Right cardiac atrium (tissue), 5 donors: ENCODE results near the gene FLT1. TPM values are rescaled to one million over a fixed set of nuclear protein-coding genes. Genes with fewer than 3 reads are reported as not detected.

Source experiments
- ATAC-seq, 2 donors: fragments of 200-7000 bp; cut with Tn5 transposase; one replicate each; pipeline versions ENCODE4 v1.8.0 to v1.9.1; 2020; ENCODE audit warnings: moderate library complexity in 2 of 2, mild to moderate bottlenecking in 1 of 2
- DNase-seq, 3 donors: peaks; one replicate each; pipeline ENCODE4 v3.0.0-alpha.2; 2020
- H3K27ac ChIP-seq: one replicate; pipeline ENCODE4 v1.5.1; 2013; ENCODE audit warnings: mild to moderate bottlenecking, low read length, control low read depth, moderate library complexity
- H3K27me3 ChIP-seq: one replicate; pipeline ENCODE4 v1.6.1; 2013; ENCODE audit not compliant: control insufficient read depth, insufficient read depth
- H3K4me1 ChIP-seq: one replicate; pipeline ENCODE4 v1.6.1; 2013; ENCODE audit warnings: low read length; ENCODE audit not compliant: control insufficient read depth, insufficient read depth
- H3K4me3 ChIP-seq: one replicate; pipeline ENCODE4 v1.5.1; 2013; ENCODE audit warnings: low read length, control low read depth
- H3K9me3 ChIP-seq: one replicate; pipeline ENCODE4 v1.6.1; 2013; ENCODE audit warnings: low read length; ENCODE audit not compliant: control insufficient read depth
- WGBS: extraction: QIAGEN DNeasy Blood & Tissue Kit; methylation state at CpG from one replicate; pipeline ENCODE4 v1.1.7; 2013; 5-methylcytosine and 5-hydroxymethylcytosine counted together
- intact Hi-C, 4 donors: fragments of 100-400 bp; cut with DNase I; formaldehyde crosslinking; loops; one replicate each; pipeline versions ENCODE4 v1.11.0 to v1.14.0; 2022 to 2023
- polyA plus RNA-seq: library from polyadenylated mRNA; stranded (reverse); fragments of 200-250 nt; gene quantifications from one replicate; pipeline ENCODE4 v1.2.3, GENCODE V29; 2013
- total RNA-seq, 4 donors: library from RNA; stranded (reverse); fragmentation: NEBNext Ultra II Directional; extraction: Animal tissue kit (Norgen Biotek cat#: 25700); gene quantifications; one replicate each; pipeline ENCODE4 v1.2.1, GENCODE V29; 2021
- donor health status: healthy with polysubstance abuse.
- donor health status: DM: no; HTN: yes; CAD: no.
- donor health status: DM: no; HTN: no; CAD: no.
- donor health status: DM: no; HTN: yes; CAD: no; lungs with severe emphysema.
- donor health status: DM: yes; HTN: yes; CAD: no.

The FLT1 gene
- total and polyA plus RNA-seq, 5 donors: 24.9 to 53.4 (median 37.5) TPM

- DNase-seq (no peak), ATAC-seq (no peak)
- WGBS: 50% methylated on average over 3 of the region's 3 CpGs
- Histone ChIP-seq H3K4me3 (no peak overlapping the region), H3K27me3 (no peaks in the 10 kb centered on the region), H3K9me3 (no peaks in the 10 kb centered on the region), H3K27ac (no peak overlapping the region), H3K4me1 (peaks cover 2% of the 10 kb centered on the region)
- intact Hi-C loops: loop anchor here in 1 of 4 donors (10.0 kb wide), 1 partner anchor 109 kb away; no protein-coding TSS in a partner anchor
Measured at GRCh38 chr13:28463481-28463880, 31.4 kb downstream of the FLT1 start.

GRCh38 chr13:28459911-28460310 lies 35.0 kb downstream of the FLT1 start:
- intact Hi-C loops: loop anchor here in 1 of 4 donors (10.0 kb wide), 1 partner anchor 105 kb away; no protein-coding TSS in a partner anchor
- Histone ChIP-seq H3K27ac (no peak overlapping the region), H3K4me3 (no peak overlapping the region), H3K27me3 (no peaks in the 10 kb centered on the region), H3K9me3 (no peaks in the 10 kb centered on the region), H3K4me1 (no peaks in the 10 kb centered on the region)
- ATAC-seq (no peak), DNase-seq (no peak)
- WGBS: 98% methylated on average over 4 of the region's 4 CpGs

- WGBS: 63% methylated on average over 2 of the region's 2 CpGs
- Histone ChIP-seq H3K4me3 (no peak overlapping the region), H3K27ac (no peak overlapping the region), H3K9me3 (no peaks in the 10 kb centered on the region), H3K4me1 (no peaks in the 10 kb centered on the region), H3K27me3 (no peaks in the 10 kb centered on the region)
- DNase-seq: no peak
- intact Hi-C loops: no loop called here
- ATAC-seq: no peak
Measured at GRCh38 chr13:28458608-28459007, 36.3 kb downstream of the FLT1 start.

- intact Hi-C loops: no loop called here
- H3K9me3 ChIP-seq: no peaks in the 10 kb centered on the region
- H3K27me3 ChIP-seq: no peaks in the 10 kb centered on the region
- no peak overlapping the region for H3K27ac ChIP-seq
- ATAC-seq (no peak), DNase-seq (no peak)
- no peaks in the 10 kb centered on the region for H3K4me1 ChIP-seq
- H3K4me3 ChIP-seq: no peak overlapping the region
- WGBS: 90% methylated on average over 7 of the region's 7 CpGs
Measured at GRCh38 chr13:28458051-28458450, 36.9 kb downstream of the FLT1 start.

- DNase-seq (no peak), ATAC-seq (no peak)
- H3K4me3 ChIP-seq: no peak overlapping the region
- H3K27me3 ChIP-seq: no peaks in the 10 kb centered on the region
- no peak overlapping the region for H3K27ac ChIP-seq
- no peaks in the 10 kb centered on the region for H3K9me3 ChIP-seq
- intact Hi-C loops: no loop called here
- no peaks in the 10 kb centered on the region for H3K4me1 ChIP-seq
Measured at GRCh38 chr13:28457521-28457920, 37.4 kb downstream of the FLT1 start.

GRCh38 chr13:28455580-28456194 lies 39.2 kb downstream of the FLT1 start:
- no peaks in the 10 kb centered on the region for H3K4me1 ChIP-seq
- no peak overlapping the region for H3K27ac ChIP-seq
- H3K9me3 ChIP-seq: no peaks in the 10 kb centered on the region
- intact Hi-C loops: no loop called here
- WGBS: 40% methylated on average over 3 of the region's 3 CpGs
- no peak overlapping the region for H3K4me3 ChIP-seq
- ATAC-seq (no peak), DNase-seq (no peak)
- H3K27me3 ChIP-seq: no peaks in the 10 kb centered on the region

GRCh38 chr13:28452755-28453154 lies 42.2 kb downstream of the FLT1 start:
- Histone ChIP-seq H3K27ac (no peak overlapping the region), H3K27me3 (no peaks in the 10 kb centered on the region), H3K4me1 (no peaks in the 10 kb centered on the region), H3K4me3 (no peak overlapping the region), H3K9me3 (peaks cover 2% of the 10 kb centered on the region)
- DNase-seq: no peak
- intact Hi-C loops: no loop called here
- no peak for ATAC-seq

GRCh38 chr13:28451482-28452217 lies 43.3 kb downstream of the FLT1 start:
- H3K27me3 ChIP-seq: no peaks in the 10 kb centered on the region
- no peaks in the 10 kb centered on the region for H3K4me1 ChIP-seq
- peaks cover 2% of the 10 kb centered on the region for H3K9me3 ChIP-seq
- H3K4me3 ChIP-seq: no peak overlapping the region
- H3K27ac ChIP-seq: no peak overlapping the region
- intact Hi-C loops: no loop called here
- ATAC-seq: peak; percentile 81 to 83
- WGBS: 35% methylated on average over 21 of the region's 21 CpGs
- DNase-seq: peak; percentile 28 to 67 (median 66)

GRCh38 chr13:28449826-28450773 lies 44.8 kb downstream of the FLT1 start:
- H3K4me1 ChIP-seq: no peaks in the 10 kb centered on the region
- no peak for DNase-seq
- no peak overlapping the region for H3K4me3 ChIP-seq
- peaks cover 2% of the 10 kb centered on the region for H3K9me3 ChIP-seq
- no peaks in the 10 kb centered on the region for H3K27me3 ChIP-seq
- ATAC-seq: peak in 1 of 2 donors; percentile 17
- H3K27ac ChIP-seq: no peak overlapping the region
- WGBS: 72% methylated on average over 8 of the region's 8 CpGs
- intact Hi-C loops: no loop called here

- ATAC-seq (no peak), DNase-seq (no peak)
- Histone ChIP-seq H3K4me3 (no peak overlapping the region), H3K27ac (no peak overlapping the region), H3K4me1 (no peaks in the 10 kb centered on the region), H3K9me3 (peaks cover 2% of the 10 kb centered on the region), H3K27me3 (no peaks in the 10 kb centered on the region)
- intact Hi-C loops: no loop called here
- WGBS: 97% methylated on average over 4 of the region's 4 CpGs
Measured at GRCh38 chr13:28448651-28449358, 46.1 kb downstream of the FLT1 start.
